ENCODE results near the gene ADARB1.

The ADARB1 gene

GRCh38 chr21:45243603-45244002, 169.2 kb downstream of the ADARB1 start:
- Histone ChIP-seq H3K27ac (no peak overlapping the region), H3K27me3 (peaks cover 14% of the 10 kb centered on the region)
- no peak for TF ChIP-seq CTCF (IDR thresholded peaks at IDR 0.05)

GRCh38 chr21:45244799-45245340, 170.5 kb downstream of the ADARB1 start:
- Histone ChIP-seq H3K36me3 (no peaks in the 10 kb centered on the region), H3K9me3 (no peaks in the 10 kb centered on the region), H3K4me1 (ENCODE audit: control insufficient read depth in 1 of 2, insufficient read depth in 1 of 2, low read depth in 1 of 2, low read length in 1 of 2) (no peaks in the 10 kb centered on the region), H3K4me3 (ENCODE audit: low read depth in 1 of 2, low read length in 1 of 2) (no peak overlapping the region), H3K27ac (no peak overlapping the region), H3K27me3 (peaks cover 21% of the 10 kb centered on the region)
- no peak for TF ChIP-seq CTCF (IDR thresholded peaks at IDR 0.05)

More at GRCh38 chr21:45243603-45244002, 169.2 kb downstream of the ADARB1 start:
- H3K4me1 ChIP-seq (ENCODE audit: control insufficient read depth in 1 of 2, insufficient read depth in 1 of 2, low read depth in 1 of 2, low read length in 1 of 2) = no peaks in the 10 kb centered on the region
- no peaks in the 10 kb centered on the region for H3K9me3 ChIP-seq
- no peaks in the 10 kb centered on the region for H3K36me3 ChIP-seq
- no peak overlapping the region for H3K4me3 ChIP-seq (ENCODE audit: low read depth in 1 of 2, low read length in 1 of 2)

GRCh38 chr21:45246386-45247320, 172.3 kb downstream of the ADARB1 start:
- Histone ChIP-seq H3K36me3 (no peaks in the 10 kb centered on the region), H3K27me3 (peaks cover 21% of the 10 kb centered on the region), H3K9me3 (no peaks in the 10 kb centered on the region), H3K4me1 (ENCODE audit: control insufficient read depth in 1 of 2, insufficient read depth in 1 of 2, low read depth in 1 of 2, low read length in 1 of 2) (no peaks in the 10 kb centered on the region), H3K4me3 (ENCODE audit: low read depth in 1 of 2, low read length in 1 of 2) (no peak overlapping the region), H3K27ac (no peak overlapping the region)
- no peak for TF ChIP-seq CTCF (IDR thresholded peaks at IDR 0.05)

- H3K27me3 ChIP-seq = peaks cover 21% of the 10 kb centered on the region
- H3K9me3 ChIP-seq = no peaks in the 10 kb centered on the region
- H3K4me1 ChIP-seq (ENCODE audit: control insufficient read depth in 1 of 2, insufficient read depth in 1 of 2, low read depth in 1 of 2, low read length in 1 of 2) = no peaks in the 10 kb centered on the region
- no peak for TF ChIP-seq CTCF (IDR thresholded peaks at IDR 0.05)
- no peak overlapping the region for H3K27ac ChIP-seq
- no peak overlapping the region for H3K4me3 ChIP-seq (ENCODE audit: low read depth in 1 of 2, low read length in 1 of 2)
- H3K36me3 ChIP-seq = no peaks in the 10 kb centered on the region
Measured at GRCh38 chr21:45248301-45248892, 174.0 kb downstream of the ADARB1 start.

- H3K27ac ChIP-seq = no peak overlapping the region
- H3K4me3 ChIP-seq (ENCODE audit: low read depth in 1 of 2, low read length in 1 of 2) = no peak overlapping the region
- TF ChIP-seq CTCF (IDR thresholded peaks at IDR 0.05) = no peak
Measured at GRCh38 chr21:45248893-45249381, 174.6 kb downstream of the ADARB1 start.

More at GRCh38 chr21:45248893-45249381, 174.6 kb downstream of the ADARB1 start:
- Histone ChIP-seq H3K27me3 (peaks cover 21% of the 10 kb centered on the region), H3K36me3 (no peaks in the 10 kb centered on the region), H3K9me3 (no peaks in the 10 kb centered on the region), H3K4me1 (ENCODE audit: control insufficient read depth in 1 of 2, insufficient read depth in 1 of 2, low read depth in 1 of 2, low read length in 1 of 2) (no peaks in the 10 kb centered on the region)
